Heart left ventricle (tissue), 13 donors: Measurements from ENCODE around the gene RASL11B.

Experiments
- CTCF ChIP-seq, 12 donors: fragments of 200-600 bp; sonication (generic) in 4 of 12; IDR thresholded peaks; one replicate each; pipeline versions ENCODE4 v1.5.0 to v1.8.0; 2018 to 2022; ENCODE audit warnings: antibody characterized with exemption in 12 of 12, mild to moderate bottlenecking in 5 of 12
- POLR2A ChIP-seq, 2 donors: fragments of 450-650 bp; IDR thresholded peaks; one replicate each; pipeline ENCODE4 v1.6.1; 2017; ENCODE audit warnings: antibody characterized with exemption in 2 of 2, mild to moderate bottlenecking in 2 of 2, moderate library complexity in 2 of 2
- donor health status: ischemic (EF 13 %, LVEDD 7.1; RV severe dilation, severe dysfunction).
- donor health status: DM: no; HTN: yes; CAD: no.
- donor health status: DM: no; HTN: no; CAD: no.
- donor health status: ischemic (EF 25% LVEDD 6.9; RV normal size, moderate dysfunction).
- donor health status: ischemic (EF 25% LVEDD 5.7; RV mildly dilated, moderate dysfunction).
- donor health status: ischemic (EF 35%, LVEDD 5.7; RV mildly dilated, moderate dysfunction).
- donor health status: nonischemic (EF 11% LVEDD 7.7; RV severe dilation, severe dysfunction).
- donor health status: DM: yes; HTN: yes; CAD: no.
- donor health status: PGD.
- donor health status: ischemic (EF 29% LVEDD 5.4; RV normal size, mild dysfunction).
- donor health status: nonischemic (EF 23%, LVEDD 6.1; RV moderate dilation, normal function).

DNA sequence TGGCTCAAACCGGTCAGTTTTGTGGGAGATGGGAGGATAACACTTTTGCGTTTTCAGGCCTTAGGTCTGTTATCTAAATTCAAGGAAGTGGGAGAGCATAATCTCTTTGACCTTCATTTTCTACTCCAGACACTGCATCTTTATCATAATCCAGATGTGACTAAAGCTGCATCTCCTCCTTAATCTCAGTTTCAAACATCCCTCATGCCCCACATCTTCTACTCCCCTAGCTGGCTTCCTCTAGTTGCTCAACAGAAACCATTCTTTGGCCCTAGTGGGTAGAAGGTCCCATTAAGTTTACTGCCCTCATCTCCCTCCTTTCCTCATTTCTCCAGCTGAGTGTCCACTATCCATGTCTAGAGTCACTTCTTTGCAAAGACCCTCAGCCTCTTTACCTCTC lies 18.8 kb upstream of the RASL11B start:
- TF ChIP-seq CTCF (IDR thresholded peaks at IDR 0.05): no peak
- TF ChIP-seq POLR2A (IDR thresholded peaks at IDR 0.05): no peak
